HG03097 (cell line): ENCODE measurements around the gene PSMD1.

Experiments used
- ATAC-seq: cut with Tn5 transposase; IDR thresholded peaks from one replicate; pipeline ENCODE4 v1.9.1; 2021; ENCODE audit not compliant: unreplicated experiment, low FRiP score

Gene PSMD1

DNA sequence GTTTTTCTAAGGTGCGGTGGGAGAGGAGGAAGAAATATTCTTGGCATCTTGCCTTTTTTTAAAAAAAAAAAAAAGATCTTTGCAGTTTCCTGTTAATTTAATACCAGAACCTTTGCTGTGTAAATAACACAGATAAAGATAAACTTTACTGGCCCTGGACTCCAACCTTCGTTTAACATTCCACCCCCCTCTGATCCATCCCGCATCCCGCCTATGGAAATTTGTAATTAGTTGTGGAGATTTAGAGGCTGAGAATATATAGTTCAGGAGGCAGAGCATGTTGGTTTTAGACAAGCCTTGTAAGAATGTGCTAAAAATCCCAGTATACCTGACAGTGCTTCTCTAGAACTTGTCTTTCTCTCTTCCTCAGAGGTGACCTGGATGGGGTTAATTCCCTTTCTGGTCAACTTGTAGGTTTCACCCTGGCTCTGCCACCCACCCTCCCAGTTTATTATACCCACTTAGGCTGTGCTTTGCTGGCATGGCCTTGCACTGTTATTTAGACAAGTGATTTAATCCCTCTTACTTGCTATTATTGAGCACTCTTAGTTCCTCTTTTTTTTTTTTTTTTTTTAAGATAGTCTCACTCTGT, 22.3 kb upstream of the PSMD1 start:
- ATAC-seq, result no peak

DNA sequence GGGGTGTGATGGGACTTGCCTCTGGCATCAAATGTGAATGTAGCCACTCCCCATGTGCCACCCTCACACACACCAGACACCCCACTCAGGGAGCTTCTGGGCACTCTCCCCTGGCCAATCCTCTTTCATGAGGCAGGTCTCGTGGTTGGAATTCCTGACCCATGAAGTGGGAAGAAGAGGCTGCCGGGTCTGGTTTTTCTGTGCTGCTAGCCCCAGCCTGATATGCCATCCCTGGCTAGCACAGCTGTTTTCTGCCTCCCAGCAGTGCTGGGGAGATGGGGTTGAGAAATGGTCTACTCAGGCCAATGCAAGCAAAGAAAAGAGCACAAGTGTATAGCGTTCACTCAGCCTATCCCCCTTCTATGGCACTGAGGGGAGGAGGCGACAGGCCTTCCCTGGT, 20.5 kb upstream of the PSMD1 start:
- no peak for ATAC-seq

DNA sequence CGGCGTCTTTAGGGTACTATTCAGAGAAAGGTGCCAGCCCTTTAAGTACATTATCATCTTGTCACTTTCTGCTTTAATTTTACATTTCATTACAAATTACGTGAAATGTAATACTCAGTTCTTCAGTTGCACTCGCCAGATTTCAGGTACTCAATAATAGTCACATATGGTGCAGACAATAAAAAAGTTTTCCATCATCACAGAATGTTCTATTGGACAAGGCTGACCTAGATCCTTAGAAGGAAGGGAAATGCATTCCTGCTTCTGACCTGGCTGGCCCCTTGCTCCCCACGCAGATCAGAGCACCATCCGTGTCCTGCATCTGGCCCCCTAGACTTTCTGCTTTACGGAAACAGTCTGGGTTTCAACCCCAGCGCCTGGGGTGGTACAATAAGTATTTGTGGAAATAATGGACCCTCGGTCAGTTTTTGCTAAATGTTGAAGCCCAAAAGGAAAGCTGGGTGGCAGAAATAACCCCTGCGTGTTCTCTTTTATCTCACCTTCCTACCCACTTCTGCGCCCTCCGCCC, 20.0 kb upstream of the PSMD1 start:
- no peak for ATAC-seq

DNA sequence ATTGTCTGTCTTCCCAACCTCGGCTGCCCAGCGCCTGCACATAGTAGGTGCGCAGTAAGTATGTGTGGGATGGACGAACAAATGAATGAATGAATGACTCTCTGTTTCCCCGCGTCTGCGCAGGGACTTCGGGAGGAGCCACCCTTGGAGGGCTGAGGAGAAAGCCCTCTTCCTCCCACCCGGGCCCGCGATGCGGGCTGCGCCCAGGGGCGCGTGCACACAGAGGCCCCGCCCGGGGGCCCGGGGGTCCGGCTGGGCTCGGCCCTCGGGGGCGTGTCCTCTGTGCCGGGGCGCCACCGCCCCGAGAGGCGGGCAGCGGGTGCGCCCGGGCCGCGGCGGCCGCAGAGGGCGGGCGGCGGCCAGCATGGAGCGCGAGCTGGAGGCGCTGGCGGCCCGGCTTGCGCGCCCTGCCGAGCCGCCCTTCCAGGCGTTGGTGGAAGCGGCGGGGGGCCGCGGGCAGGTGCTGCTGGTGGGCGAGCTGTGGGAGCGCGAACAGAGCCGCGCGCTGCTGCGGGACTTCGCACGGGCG, 19.4 kb upstream of the PSMD1 start, which contains the start of gene C2orf72:
TSS of gene C2orf72 (plus strand) at position 322 of the 529 bp plus-strand sequence. CDS start at position 365, 43 bp downstream.
- ATAC-seq, result no peak

DNA sequence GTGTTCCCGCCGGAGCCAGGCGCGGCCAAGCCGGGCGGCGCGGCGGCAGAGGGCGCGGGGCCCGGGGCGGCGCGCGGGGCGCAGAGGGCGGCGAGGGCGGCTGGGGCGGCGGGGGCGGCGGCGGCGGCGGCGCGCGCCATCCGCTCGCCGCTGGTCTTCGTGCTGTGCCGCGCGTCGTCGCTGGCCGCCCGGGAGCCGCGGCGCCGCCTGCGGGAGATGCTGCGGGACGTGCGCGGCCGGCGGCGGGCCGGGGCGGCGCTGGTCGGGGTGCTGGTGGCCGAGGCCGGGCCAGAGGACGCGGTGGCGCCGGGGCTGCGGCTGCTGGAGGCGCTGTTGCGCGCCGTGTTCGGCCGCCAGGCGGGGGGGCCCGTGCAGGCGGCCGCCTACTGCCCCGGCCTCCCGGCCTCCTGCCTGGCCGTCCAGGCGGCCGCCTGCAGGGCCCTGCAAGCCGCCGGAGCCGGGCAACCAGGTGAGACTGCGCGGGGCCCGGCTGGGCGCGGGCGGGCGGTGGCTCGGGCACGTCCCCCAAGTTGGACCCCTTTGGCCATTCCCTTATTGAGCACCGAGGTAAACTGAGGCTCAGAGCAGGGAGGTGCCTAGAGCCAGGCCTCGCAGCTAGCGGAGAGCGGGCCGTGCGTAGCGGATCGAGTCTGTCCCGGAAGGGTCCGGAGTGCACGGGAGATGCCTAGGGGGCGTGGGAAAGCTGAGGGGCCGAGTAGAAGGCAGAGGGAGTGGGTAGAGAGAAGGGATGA, 18.8 kb upstream of the PSMD1 start:
- ATAC-seq, result no peak

DNA sequence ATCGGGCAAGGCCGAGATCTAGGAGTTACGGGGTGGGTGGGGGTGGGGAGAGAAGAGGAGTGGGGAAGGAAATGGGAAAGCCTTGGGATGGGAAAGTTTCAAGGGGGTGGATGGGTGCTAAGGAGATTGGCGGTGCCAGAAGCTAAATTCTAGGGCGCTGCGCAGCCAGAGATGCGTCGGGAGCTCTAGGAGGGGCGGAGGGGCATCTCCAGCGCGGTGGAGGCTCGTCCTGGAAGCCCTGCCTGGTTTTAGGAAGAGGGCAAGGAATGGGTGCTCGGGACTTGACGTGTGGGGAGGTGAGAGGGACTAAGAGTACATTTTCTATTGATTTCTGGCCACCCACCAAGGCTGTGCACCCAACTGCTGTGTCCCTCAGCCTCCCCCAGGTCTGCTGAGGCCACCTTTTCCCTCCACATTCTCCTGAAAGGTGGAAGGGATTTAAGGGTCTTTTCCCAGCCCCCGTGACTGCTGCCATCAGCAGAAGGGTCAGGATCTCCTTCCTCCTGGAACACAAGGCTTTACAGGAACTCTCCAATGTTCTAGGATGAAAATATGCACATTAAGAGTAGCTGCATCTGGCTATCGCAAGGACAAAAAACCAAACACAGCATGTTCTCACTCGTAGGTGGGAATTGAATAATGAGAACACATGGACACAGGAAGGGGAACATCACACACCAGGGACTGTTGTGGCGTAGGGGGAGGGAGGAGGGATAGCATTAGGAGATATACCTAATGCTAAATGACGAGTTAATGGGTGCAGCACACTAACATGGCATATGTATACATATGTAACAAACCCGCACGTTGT, 18.0 kb upstream of the PSMD1 start:
- ATAC-seq, result no peak

DNA sequence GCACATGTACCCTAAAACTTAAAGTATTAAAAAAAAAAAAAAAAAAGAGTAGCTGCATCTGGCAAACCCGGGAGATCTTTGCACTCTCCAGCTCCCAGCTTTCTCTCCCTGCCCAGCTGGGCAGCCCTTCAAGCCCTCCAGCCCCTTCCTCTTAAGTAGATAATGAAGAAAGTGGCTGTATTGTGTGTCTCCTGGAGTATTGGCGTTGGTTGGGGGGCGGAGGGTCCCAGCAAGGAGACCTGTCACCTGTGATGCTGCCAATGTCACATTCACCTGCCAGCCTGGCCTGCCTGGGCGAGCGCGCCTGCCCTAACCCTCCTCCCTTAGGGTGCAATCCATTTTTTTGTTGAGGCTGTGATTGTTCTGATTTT, 17.4 kb upstream of the PSMD1 start:
- ATAC-seq, result no peak

DNA sequence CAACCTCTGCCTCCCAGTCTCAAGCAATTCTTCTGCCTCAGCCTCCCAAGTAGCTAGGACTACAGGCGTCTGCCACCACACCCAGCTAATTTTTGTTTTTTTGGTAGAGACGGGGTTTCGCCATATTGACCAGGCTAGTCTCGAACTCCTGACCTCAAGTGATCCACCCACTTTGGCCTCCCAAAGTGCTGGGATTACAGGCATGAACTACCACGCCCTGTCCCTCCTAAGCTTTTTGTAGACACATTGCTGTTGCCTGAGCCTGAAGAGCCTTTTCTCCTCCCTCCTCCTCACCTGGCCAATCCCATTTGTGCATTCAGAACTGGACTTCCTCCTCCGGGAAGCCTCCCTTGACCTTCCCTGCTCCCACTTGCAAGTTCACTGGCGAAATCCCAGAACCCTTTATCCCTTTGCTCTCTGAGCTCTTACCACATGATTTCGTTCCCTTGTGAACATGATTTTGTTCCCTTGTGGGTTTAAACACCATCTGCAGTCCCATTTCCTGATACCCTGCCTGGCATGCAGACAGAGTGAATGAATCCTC, 16.8 kb upstream of the PSMD1 start:
- no peak for ATAC-seq

DNA sequence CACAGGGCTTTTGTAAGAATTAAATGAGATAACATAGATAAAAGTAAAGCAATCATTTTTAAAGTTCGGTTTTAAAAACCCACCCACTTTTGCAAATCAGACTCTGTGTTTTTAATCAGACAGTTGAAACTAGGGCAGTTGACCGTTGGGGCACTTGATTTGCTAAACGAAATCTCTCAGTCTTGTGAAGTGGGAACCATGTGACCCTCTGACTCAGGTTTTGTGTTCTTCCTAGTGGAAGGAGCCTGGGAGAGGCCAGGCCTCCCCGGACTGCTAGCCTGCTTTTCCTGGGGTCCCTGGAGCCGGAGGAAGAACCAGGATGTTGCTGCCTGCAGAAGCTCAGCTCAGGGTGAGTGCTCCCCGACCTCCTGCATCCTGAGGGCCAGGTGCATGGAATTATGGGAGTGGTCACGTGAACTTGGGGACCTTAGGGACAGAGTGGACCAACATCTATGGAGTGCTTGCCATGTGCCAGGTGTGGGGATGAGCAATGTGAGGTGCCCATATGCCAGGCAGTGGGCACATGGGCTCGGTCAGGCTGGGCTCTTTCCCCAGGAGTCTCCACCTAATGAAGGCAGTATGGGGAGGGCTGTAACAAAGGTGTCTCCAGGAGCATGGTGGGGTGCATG, 15.5 kb upstream of the PSMD1 start:
- ATAC-seq, result no peak

DNA sequence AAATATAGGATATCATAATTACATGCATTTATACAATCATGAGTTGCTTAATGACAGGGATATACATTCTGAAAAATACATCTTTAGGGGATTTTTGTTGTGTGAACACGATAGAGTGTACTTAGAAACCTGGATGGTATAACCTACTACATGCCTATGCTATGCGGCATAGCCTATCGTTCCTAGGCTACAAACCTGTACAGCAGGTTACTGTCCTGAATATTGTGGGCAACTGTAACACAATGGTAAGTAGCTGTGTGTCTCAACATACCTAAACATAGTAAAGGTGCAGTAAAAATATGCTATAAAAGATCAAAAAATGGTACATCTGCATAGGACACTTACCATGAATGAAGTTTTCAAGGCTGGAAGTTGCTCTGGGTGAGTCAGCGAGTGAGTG, 12.9 kb upstream of the PSMD1 start:
- no peak for ATAC-seq

DNA sequence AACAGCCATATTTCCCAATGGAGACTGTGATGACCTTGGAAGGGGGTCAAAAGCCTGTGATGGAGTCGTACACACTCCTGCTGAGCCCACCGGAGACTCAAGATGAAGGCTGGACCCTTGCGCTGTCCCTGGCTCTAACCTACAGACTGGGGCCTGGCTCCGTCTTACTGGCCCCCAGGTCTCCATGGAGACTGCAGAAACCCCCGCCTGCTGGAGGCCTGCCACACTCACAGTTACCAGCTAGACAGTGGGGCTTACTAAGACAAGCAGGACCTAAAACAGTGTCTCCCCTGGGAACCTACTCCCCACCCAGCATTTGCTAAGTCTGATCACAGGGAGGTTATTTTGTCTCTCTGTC, 9.8 kb upstream of the PSMD1 start:
- no peak for ATAC-seq

DNA sequence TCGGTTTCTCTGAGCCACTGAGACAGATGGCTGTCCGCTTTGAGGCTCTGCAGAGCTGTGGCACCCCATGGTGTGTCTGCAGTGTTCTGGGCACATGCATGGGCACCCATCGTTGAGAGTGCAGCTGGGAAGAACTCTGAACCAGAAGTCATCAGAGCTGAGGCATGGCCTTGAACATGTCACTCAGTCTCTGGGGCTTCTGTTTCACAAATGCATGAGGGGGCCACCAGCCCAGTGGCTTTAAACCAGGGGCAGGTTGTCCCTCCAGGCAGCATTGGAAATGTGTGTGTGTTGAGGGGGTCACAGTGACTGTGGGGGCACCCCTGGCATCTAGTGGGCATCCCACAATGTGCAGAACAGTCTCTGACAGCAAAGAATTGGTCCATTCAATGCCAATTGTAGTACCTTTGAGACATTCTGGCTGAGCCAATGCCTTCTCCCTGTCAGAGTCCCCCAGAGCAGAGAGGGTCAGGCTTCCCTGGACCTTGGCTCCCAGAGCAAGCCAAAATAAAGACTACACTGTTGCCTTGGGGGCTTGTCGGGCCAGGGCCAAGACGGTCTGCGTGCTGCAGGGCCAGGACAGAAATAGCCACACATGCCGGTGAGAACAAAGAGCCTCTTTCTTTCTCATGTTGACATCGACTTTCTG, 9.3 kb upstream of the PSMD1 start:
- no peak for ATAC-seq

DNA sequence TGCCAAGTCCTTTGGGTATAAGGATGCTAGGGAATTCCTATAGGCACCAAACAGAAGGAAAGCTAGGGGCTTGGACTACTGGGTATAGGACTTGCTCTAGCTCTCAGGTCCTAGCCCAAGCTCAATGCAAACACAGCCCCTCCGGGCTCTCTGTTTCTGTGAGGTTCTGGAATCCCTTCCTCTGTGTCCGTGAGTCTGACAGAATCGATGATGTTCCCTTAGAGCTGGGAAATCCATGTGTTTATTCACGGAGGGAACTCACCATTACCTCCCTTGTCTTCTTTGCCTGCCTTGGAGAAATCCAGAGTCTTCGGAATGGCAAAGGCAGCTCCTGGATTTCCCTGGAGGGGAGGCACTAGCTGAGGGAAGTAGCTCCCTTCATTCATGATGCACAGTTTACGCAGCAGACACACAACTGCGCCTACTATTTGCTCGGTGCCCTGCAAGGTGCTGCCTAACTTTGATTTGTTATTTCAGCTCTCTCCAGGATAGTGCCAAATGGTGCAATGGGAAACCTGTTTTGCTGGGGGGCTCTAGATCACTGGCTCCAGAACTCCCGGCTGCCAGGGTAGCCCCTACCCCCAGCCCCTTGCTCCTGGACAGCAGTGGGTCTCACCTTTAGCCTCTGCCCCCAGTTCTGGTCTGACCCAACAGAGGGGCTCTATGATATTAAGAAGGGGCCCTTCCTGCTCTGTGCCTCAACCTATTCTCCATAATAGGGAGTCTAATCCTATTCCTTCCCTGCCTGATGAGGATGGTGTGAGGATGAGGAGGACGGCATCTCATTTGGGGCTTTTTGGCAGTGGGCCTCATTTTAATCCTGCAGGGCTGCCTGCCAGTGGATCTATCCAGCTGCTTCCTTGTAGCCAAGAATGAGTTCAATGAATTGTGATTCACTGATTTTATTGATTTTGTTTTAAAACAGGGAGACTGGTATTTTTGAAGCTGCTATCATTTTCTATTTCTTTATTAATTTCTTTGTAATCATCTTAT, 8.4 kb upstream of the PSMD1 start:
- no peak for ATAC-seq

DNA sequence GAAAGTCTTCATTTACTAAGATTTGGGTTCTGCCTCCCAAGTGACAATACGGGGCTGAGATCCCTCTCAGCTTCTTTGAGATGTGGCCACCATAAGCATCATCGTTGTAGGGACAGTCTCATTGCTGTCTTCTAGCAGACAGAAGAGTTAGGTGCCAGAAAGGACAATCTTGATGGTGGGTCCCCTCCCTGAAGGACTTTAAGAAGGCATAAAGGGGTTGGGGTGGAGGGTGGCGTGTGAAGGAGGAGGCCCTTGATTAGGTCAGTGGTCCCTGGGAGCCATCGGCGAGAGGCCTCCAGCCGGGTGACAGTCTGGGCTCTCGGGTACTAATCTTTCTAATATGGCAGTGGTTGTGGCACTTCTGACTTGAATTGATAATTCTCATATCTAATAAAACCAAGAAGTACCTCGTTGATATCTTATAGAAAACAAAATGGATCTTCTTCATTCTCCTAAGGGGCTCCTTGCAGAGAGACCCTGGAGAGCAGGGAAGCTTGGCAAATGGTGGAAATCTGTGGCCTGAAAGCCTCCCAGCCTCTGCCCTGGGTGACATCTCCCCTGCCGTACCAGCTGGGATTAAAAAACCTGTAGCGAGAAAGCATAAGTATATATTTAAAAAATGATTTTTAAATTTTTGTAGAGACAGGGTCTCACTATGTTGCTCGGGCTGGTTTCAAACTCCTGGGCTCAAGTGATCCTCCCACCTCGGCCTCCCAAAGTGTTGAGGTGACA, 7.2 kb upstream of the PSMD1 start:
- no peak for ATAC-seq

DNA sequence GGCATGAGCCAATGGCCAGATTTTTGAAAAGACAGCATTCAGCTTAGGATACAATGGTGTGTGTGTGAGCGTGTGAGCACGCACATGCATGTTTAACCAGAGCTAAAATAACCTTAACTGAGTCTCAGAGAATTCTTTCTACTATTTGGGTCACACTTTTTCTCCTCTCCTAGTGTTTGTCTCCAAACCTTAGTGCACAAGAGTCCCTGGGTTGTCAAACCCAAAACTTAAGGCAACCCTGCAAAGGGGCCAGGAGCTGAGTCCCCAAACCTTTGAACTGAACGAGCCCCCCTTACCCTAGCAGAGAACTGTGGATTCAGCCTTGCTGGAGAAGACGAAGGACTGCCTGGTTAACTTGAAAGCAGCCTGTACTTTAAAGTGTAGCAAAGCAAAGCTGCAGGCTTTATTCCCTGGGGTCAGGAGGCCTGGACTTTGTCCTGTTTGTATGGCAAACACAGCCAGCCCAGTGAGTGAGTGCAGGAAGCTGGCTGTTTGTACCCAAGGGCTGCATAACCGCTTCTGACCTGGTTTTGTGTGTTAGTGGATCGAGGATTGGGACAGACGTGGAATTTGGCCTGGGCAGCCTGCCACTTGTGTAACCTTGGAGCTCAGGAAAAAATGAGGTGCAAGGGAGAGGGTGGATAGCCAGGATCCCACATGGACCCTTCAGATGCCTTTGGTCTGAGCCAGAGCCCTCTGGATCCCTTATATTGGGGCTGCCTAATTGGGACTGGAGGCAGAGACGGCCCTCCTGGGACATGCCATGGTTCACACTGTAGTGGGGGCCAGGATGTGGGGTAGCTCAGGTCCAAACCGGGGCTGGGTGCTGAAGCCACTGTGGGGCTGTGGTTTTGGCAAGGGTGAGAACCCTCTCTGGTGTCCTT, 6.4 kb upstream of the PSMD1 start:
- ATAC-seq, result no peak

DNA sequence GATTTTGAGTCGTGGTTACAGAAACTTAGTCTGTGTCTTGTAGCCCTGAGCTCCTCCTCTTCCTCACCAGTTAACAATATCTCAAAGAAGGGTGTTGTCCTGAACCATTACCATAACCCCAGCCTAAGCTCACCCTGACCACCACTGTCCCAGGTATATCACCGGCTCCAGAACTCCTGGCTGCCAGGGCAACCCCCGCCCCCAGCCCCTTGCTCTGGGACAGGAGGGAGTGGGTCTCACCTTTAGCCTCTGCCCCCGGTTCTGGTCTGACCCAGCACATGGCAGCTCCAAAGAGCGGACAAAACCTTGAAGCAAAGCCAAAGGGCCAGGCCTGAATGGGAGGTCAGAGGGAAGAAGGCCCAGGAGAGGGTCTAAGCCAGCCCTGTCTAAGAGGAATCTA, 5.6 kb upstream of the PSMD1 start:
- no peak for ATAC-seq
